Measurements from ENCODE around the gene EMC10.
A peak's percentile ranks its signal among the peaks of the same experiment; 100 is the strongest.

The EMC10 gene

GRCh38 chr19:50486823-50487515 lies 10.7 kb downstream of the EMC10 start:
- TF ChIP-seq CTCF (conservative IDR thresholded peaks at IDR 0.05; ENCODE audit: low read depth, low read length): peak; percentile 61
- no peak for DNase-seq (ENCODE audit: low read depth)
- H3K4me3 ChIP-seq (ENCODE audit: low read length): no peak overlapping the region

- DNase-seq (ENCODE audit: low read depth): no peak
- no peak overlapping the region for H3K4me3 ChIP-seq (ENCODE audit: low read length)
- no peak for TF ChIP-seq CTCF (conservative IDR thresholded peaks at IDR 0.05; ENCODE audit: low read depth, low read length)
Observed at GRCh38 chr19:50488389-50489194, 12.3 kb downstream of the EMC10 start.

- no peak for TF ChIP-seq CTCF (conservative IDR thresholded peaks at IDR 0.05; ENCODE audit: low read depth, low read length)
- no peak overlapping the region for H3K4me3 ChIP-seq (ENCODE audit: low read length)
- no peak for DNase-seq (ENCODE audit: low read depth)
Observed at GRCh38 chr19:50489461-50490011, 13.2 kb downstream of the EMC10 start.

GRCh38 chr19:50490411-50490811 lies 14.1 kb downstream of the EMC10 start:
- no peak overlapping the region for H3K4me3 ChIP-seq (ENCODE audit: low read length)
- TF ChIP-seq CTCF (conservative IDR thresholded peaks at IDR 0.05; ENCODE audit: low read depth, low read length): no peak
- DNase-seq (ENCODE audit: low read depth): no peak

GRCh38 chr19:50490991-50491472 lies 14.7 kb downstream of the EMC10 start:
- H3K4me3 ChIP-seq (ENCODE audit: low read length): no peak overlapping the region
- DNase-seq (ENCODE audit: low read depth): no peak
- no peak for TF ChIP-seq CTCF (conservative IDR thresholded peaks at IDR 0.05; ENCODE audit: low read depth, low read length)

- H3K4me3 ChIP-seq (ENCODE audit: low read length): no peak overlapping the region
- no peak for DNase-seq (ENCODE audit: low read depth)
Observed at GRCh38 chr19:50492303-50493052, 16.2 kb downstream of the EMC10 start.

More at GRCh38 chr19:50492303-50493052, 16.2 kb downstream of the EMC10 start:
- TF ChIP-seq CTCF (conservative IDR thresholded peaks at IDR 0.05; ENCODE audit: low read depth, low read length): no peak

All from retinal pigment epithelial cell (primary cell).